Measurements from ENCODE around the gene CCDC70. TPM values are rescaled to one million over a fixed set of nuclear protein-coding genes. Genes with fewer than 3 reads are reported as not detected.
A peak's percentile ranks its signal among the peaks of the same experiment; 100 is the strongest.

Gene CCDC70
- polyA plus RNA-seq, 1 experiment: not detected

DNA sequence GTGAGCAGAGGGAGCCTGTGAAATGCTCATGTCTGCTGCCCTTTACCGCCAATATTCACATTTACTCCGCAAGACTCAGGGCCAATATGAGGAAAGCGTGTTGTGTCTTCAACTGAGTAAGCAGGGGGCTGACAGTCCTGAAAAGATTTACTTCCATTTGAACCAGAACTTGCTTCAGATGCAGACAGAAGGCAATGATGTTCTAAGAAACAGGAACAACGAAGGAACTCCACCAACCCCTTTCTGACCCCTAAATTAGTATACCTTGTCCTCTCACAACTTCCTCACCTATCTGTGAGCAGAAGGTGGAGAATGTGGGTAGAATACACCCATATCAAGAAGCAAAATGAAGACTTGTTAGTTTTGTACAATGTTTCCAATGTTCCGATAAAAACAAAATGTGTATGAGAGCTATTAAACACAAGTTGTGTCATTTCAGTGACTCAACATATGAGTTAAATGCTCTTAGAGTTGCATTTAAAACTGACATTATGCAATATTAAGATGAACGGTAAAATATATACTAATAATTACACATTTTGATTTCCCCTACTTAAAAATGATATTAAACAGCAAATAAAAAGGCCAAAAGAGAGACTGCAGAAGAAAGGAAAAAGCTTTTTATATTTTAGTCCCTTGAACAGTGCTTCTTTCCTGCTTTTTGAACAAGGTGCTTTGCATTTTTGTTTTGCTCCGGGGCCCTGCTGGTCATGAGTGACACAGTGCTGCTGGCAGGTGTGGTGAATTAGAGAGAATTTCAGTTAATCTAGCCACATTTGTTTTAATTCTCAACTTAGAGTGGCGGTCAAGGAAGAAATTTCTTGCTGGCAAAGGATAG lies 32.8 kb upstream of the CCDC70 start:
- Histone ChIP-seq H3K9me3 (ENCODE audit: control insufficient read depth, insufficient read depth, low read length) (no peaks in the 10 kb centered on the region), H3K27me3 (ENCODE audit: control insufficient read depth, insufficient read depth, low read length) (peaks cover 40% of the 10 kb centered on the region), H3K4me3 (ENCODE audit: low read depth, low read length) (no peak overlapping the region), H3K27ac (ENCODE audit: low read depth, low read length) (no peak overlapping the region)
- no peak for DNase-seq (ENCODE audit: low read depth, low spot score)
- TF ChIP-seq, protein P1, sequence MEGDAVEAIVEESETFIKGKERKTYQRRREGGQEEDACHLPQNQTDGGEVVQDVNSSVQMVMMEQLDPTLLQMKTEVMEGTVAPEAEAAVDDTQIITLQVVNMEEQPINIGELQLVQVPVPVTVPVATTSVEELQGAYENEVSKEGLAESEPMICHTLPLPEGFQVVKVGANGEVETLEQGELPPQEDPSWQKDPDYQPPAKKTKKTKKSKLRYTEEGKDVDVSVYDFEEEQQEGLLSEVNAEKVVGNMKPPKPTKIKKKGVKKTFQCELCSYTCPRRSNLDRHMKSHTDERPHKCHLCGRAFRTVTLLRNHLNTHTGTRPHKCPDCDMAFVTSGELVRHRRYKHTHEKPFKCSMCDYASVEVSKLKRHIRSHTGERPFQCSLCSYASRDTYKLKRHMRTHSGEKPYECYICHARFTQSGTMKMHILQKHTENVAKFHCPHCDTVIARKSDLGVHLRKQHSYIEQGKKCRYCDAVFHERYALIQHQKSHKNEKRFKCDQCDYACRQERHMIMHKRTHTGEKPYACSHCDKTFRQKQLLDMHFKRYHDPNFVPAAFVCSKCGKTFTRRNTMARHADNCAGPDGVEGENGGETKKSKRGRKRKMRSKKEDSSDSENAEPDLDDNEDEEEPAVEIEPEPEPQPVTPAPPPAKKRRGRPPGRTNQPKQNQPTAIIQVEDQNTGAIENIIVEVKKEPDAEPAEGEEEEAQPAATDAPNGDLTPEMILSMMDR (IDR thresholded peaks at IDR 0.05; ENCODE audit: low read depth, low read length): no peak
- POLR2A ChIA-PET: no interaction called here
- CTCF ChIA-PET: interaction anchor here (0.9 to 3.2 kb wide), 3 partner anchors 14 to 543 kb away, joined by 3 to 13 read pairs (median 4); no protein-coding TSS in a partner anchor

DNA sequence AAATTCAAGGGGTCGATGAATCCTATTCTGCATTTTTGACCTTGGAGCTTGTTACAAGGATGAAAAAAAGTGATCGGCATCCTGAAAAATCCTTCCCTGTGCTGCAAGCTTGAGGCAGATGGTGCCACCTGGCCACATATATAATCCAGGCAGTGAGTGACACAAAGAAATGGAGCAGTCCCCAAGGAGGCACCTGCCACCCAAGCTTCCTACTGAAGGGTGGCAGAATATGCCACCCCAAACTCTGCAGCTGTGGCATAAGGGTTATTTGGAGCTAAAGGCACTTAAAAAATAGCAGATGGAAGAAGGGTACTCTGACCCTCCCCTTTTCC lies 32.2 kb upstream of the CCDC70 start:
- ChIA-PET POLR2A (no interaction called here), CTCF (interaction anchor here (0.9 to 3.2 kb wide), 3 partner anchors 14 to 544 kb away, joined by 3 to 13 read pairs (median 4); no protein-coding TSS in a partner anchor)
- H3K27ac ChIP-seq (ENCODE audit: low read depth, low read length): no peak overlapping the region

DNA sequence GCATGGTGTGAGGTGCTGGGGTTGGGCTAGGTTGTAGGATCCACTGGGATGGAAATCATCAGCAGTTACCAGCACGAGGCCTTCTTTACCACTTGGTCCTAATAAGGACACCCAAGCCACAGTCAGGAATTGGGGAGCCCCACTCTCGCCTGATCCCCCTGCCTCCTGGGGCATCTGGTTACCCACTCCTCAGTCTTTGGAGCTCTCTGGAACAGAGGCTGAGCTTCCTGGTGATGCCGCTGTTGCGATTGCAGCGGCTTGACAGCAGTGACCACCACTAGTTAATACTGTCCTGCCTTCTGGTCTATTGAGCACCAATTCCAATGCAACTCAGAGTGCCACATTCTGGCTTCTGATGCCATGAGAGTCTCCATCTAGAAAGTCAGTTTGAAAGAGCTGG lies 30.2 kb upstream of the CCDC70 start:
- Histone ChIP-seq H3K9me3 (ENCODE audit: control insufficient read depth, insufficient read depth, low read length) (no peaks in the 10 kb centered on the region), H3K27me3 (ENCODE audit: control insufficient read depth, insufficient read depth, low read length) (peaks cover 43% of the 10 kb centered on the region), H3K27ac (ENCODE audit: low read depth, low read length) (no peak overlapping the region), H3K4me3 (ENCODE audit: low read depth, low read length) (no peak overlapping the region)
- CTCF ChIA-PET: interaction anchor here (0.8 to 2.9 kb wide), 6 partner anchors 8 to 545 kb away, joined by 3 to 25 read pairs (median 5); no protein-coding TSS in a partner anchor
- DNase-seq (ENCODE audit: low read depth, low spot score): no peak
- TF ChIP-seq, protein P1 (IDR thresholded peaks at IDR 0.05; ENCODE audit: low read depth, low read length): no peak
- POLR2A ChIA-PET: no interaction called here

More for the DNA sequence above, 32.2 kb upstream of the CCDC70 start:
- Histone ChIP-seq H3K27me3 (ENCODE audit: control insufficient read depth, insufficient read depth, low read length) (peaks cover 45% of the 10 kb centered on the region), H3K9me3 (ENCODE audit: control insufficient read depth, insufficient read depth, low read length) (no peaks in the 10 kb centered on the region), H3K4me3 (ENCODE audit: low read depth, low read length) (no peak overlapping the region)
- TF ChIP-seq, protein P1 (IDR thresholded peaks at IDR 0.05; ENCODE audit: low read depth, low read length): no peak
- DNase-seq (ENCODE audit: low read depth, low spot score): no peak

DNA sequence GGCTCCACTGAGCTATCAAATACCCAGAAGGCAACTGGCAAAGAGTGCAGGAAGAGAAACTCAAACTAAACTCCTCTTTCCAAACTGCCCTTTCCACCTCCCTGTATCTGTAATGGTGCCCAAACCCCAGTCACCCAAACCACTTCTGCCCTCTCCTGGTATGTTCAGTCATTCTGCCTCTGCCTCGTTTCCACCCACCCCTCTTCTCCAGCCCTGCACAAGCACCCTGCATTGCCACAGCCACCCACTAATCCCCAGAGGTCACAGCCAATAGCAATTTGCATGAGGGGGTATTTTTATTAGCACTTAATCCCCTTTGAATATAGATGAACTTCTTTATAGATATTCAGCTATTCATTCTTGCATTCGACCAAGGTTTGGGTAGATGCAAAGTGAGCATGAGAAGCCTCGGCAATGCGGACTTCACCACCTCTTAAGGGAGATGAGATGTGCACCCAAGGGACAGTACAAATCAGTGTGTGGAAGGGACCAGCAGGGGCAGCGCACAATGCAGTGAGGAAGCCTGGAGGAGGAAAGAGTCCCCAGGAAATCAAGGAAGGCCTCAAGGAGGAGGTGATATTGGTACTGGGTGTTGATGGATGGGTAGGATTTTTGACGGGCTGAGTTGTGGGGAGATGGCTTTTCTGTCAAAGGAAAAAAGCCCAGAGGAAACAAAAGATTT lies 29.2 kb upstream of the CCDC70 start:
- ChIA-PET CTCF (interaction anchor here (0.6 to 2.9 kb wide), 10 partner anchors 9 to 546 kb away, joined by 3 to 25 read pairs (median 4); no protein-coding TSS in a partner anchor), POLR2A (no interaction called here)
- Histone ChIP-seq H3K27ac (ENCODE audit: low read depth, low read length) (no peak overlapping the region), H3K9me3 (ENCODE audit: control insufficient read depth, insufficient read depth, low read length) (no peaks in the 10 kb centered on the region), H3K4me3 (ENCODE audit: low read depth, low read length) (no peak overlapping the region), H3K27me3 (ENCODE audit: control insufficient read depth, insufficient read depth, low read length) (peaks cover 36% of the 10 kb centered on the region)
- no peak for DNase-seq (ENCODE audit: low read depth, low spot score)
- TF ChIP-seq, protein P1 (IDR thresholded peaks at IDR 0.05; ENCODE audit: low read depth, low read length): peak; percentile 33

DNA sequence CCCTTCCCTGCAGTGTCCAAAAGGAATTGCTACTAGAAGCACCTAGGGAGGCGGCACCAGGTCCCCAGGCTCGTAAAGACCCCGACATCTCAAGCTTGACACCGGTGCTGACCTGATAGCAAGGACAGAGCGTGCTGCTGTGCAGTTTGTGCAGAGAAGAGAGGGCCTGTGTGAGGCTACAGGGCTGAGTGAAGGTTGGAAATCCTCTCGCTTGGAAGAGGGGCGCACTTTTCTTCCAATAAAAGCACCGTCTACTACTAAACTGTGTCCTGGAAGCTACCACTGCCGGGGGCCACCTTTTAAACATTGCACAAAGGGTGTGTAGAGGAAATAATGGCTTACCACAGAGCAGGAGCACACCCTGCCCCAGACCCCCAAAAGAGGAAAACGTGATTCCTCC lies 27.8 kb upstream of the CCDC70 start:
- POLR2A ChIA-PET: no interaction called here
- TF ChIP-seq, protein P1 (IDR thresholded peaks at IDR 0.05; ENCODE audit: low read depth, low read length): no peak
- H3K27ac ChIP-seq (ENCODE audit: low read depth, low read length): no peak overlapping the region
- no peak for DNase-seq (ENCODE audit: low read depth, low spot score)
- no peaks in the 10 kb centered on the region for H3K9me3 ChIP-seq (ENCODE audit: control insufficient read depth, insufficient read depth, low read length)
- CTCF ChIA-PET: interaction anchor here (1.6 to 1.8 kb wide), 2 partner anchors 11 to 19 kb away, joined by 6 to 12 read pairs; partner anchors contain the start of gene TMEM272
- no peak overlapping the region for H3K4me3 ChIP-seq (ENCODE audit: low read depth, low read length)
- peaks cover 28% of the 10 kb centered on the region for H3K27me3 ChIP-seq (ENCODE audit: control insufficient read depth, insufficient read depth, low read length)
